Smooth muscle cell (in vitro differentiated cells): ENCODE measurements around the gene EIF4G3. TPM values are rescaled to one million over a fixed set of nuclear protein-coding genes. Genes with fewer than 3 reads are reported as not detected.

Experiments used
- DNase-seq: peaks from one replicate; lab custom pipeline; 2025; ENCODE audit not compliant: unreplicated experiment; lab: John Stamatoyannopoulos, UW
- H2AFZ ChIP-seq: fragments of 200-600 bp; sonication (generic); 2 replicates; pipeline ENCODE4 v1.6.0; 2016; ENCODE audit warnings: antibody characterized with exemption, low read depth, mild to moderate bottlenecking
- H3F3A ChIP-seq: fragments of 200-600 bp; sonication (generic); 2 replicates; pipeline ENCODE4 v1.6.0; 2017; ENCODE audit warnings: antibody characterized with exemption, low read depth
- H3K27ac ChIP-seq: fragments of 200-600 bp; sonication (generic); 2 replicates; pipeline ENCODE4 v1.5.1; 2016; ENCODE audit warnings: low read depth, mild to moderate bottlenecking
- H3K27me3 ChIP-seq: fragments of 200-600 bp; sonication (generic); 2 replicates; pipeline ENCODE4 v1.6.1; 2016; ENCODE audit warnings: low read depth, mild to moderate bottlenecking
- H3K36me3 ChIP-seq: fragments of 200-600 bp; sonication (generic); 2 replicates; pipeline ENCODE4 v1.5.1; 2016; ENCODE audit warnings: low read depth
- H3K4me1 ChIP-seq: fragments of 200-600 bp; sonication (generic); 2 replicates; pipeline ENCODE4 v1.5.1; 2016; ENCODE audit warnings: low read depth
- H3K4me2 ChIP-seq: fragments of 200-600 bp; sonication (generic); 2 replicates; pipeline ENCODE4 v1.6.0; 2016; ENCODE audit warnings: mild to moderate bottlenecking
- H3K4me3 ChIP-seq: fragments of 200-600 bp; sonication (generic); 2 replicates; pipeline ENCODE4 v1.5.1; 2016; ENCODE audit warnings: mild to moderate bottlenecking
- H3K79me2 ChIP-seq: fragments of 200-600 bp; sonication (generic); 2 replicates; pipeline ENCODE4 v1.6.0; 2016; ENCODE audit warnings: low read depth, mild to moderate bottlenecking
- H3K9ac ChIP-seq: fragments of 200-600 bp; sonication (generic); 2 replicates; pipeline ENCODE4 v1.6.0; 2016; ENCODE audit warnings: low read depth
- H3K9me3 ChIP-seq: fragments of 200-600 bp; sonication (generic); replicated peaks from 2 replicates; pipeline ENCODE4 v1.5.1; 2016; ENCODE audit warnings: low read depth
- H4K20me1 ChIP-seq: fragments of 200-600 bp; sonication (generic); 2 replicates; pipeline ENCODE4 v1.6.0; 2016; ENCODE audit warnings: low read depth
- WGBS: methylation state at CpG from one replicate; pipeline ENCODE4 v1.1.7; 2016; ENCODE audit warnings: low lambda C conversion rate; 5-methylcytosine and 5-hydroxymethylcytosine counted together
- polyA plus RNA-seq: library from polyadenylated mRNA; unstranded; fragments of >200 nt; fragmentation: Nextera tagmentation; extraction: Ambion mirVana; gene quantifications from 2 replicates; pipeline ENCODE4 v1.2.1, GENCODE V29; 2016
- total RNA-seq: library from RNA; depleted of rRNA; stranded (reverse); fragments of >200 nt; gene quantifications from 2 replicates; pipeline ENCODE4 v1.2.3, GENCODE V29; 2014
- TF ChIP-seq, protein P1 (sequence below): fragments of 200-600 bp; sonication (generic); IDR thresholded peaks from 2 replicates; pipeline ENCODE4 v1.5.1; 2017; ENCODE audit warnings: borderline replicate concordance, mild to moderate bottlenecking, antibody characterized with exemption; ENCODE audit not compliant: insufficient read depth, poor library complexity, severe bottlenecking

EIF4G3 gene
- total and polyA plus RNA-seq, 2 experiments from 2014 or later: 31.5 to 49.5 TPM

DNA sequence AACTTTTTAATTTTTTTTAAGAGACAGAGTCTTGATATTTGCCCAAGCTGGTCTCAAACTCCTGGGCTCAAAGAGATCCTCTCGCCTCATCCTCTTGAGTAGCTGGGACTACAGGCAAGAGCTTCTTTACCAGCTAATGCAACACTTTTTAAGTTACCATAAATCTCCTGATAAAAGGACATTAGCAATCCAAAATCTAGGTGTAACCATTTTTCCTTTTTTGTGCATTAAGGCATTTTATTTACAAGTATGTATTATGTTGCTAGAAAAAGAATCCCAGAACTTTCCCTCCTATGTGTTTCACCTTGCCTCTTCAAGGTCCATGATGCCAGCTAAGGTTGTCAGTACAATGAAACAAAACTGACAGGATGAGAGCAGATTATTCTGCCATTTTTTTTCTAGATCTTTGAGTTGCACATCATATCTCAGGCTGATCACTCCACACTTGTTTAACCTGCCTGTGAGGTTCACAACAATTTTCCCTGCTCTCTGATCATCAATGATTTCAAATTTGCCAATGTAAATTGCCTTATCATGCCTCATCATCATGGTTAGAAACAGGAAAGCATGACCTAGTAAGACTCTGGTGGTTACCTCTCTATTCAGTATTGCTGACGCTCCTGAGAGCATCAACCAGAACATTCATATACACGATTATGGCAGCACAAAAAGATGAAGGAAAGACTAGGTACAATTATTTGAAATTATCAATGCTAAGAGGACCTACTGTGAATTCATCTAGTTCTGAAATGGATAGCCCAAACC lies 173.2 kb downstream of the EIF4G3 start:
- TF ChIP-seq, protein P1, sequence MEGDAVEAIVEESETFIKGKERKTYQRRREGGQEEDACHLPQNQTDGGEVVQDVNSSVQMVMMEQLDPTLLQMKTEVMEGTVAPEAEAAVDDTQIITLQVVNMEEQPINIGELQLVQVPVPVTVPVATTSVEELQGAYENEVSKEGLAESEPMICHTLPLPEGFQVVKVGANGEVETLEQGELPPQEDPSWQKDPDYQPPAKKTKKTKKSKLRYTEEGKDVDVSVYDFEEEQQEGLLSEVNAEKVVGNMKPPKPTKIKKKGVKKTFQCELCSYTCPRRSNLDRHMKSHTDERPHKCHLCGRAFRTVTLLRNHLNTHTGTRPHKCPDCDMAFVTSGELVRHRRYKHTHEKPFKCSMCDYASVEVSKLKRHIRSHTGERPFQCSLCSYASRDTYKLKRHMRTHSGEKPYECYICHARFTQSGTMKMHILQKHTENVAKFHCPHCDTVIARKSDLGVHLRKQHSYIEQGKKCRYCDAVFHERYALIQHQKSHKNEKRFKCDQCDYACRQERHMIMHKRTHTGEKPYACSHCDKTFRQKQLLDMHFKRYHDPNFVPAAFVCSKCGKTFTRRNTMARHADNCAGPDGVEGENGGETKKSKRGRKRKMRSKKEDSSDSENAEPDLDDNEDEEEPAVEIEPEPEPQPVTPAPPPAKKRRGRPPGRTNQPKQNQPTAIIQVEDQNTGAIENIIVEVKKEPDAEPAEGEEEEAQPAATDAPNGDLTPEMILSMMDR: no peak
- H3K9me3 ChIP-seq: no peaks in the 10 kb centered on the region
- H3K4me2 ChIP-seq: no peak overlapping the region
- H3F3A ChIP-seq: no peaks in the 10 kb centered on the region
- 95% methylated on average over 3 of the region's 3 CpGs for WGBS
- no peaks in the 10 kb centered on the region for H3K27me3 ChIP-seq
- H4K20me1 ChIP-seq: peaks cover 58% of the 10 kb centered on the region
- H3K27ac ChIP-seq: no peak overlapping the region
- DNase-seq: no peak
- H3K4me3 ChIP-seq: no peak overlapping the region
- peaks cover 29% of the 10 kb centered on the region for H3K79me2 ChIP-seq
- no peaks in the 10 kb centered on the region for H3K4me1 ChIP-seq
- no peak overlapping the region for H2AFZ ChIP-seq
- no peaks in the 10 kb centered on the region for H3K36me3 ChIP-seq
- H3K9ac ChIP-seq: no peak overlapping the region

DNA sequence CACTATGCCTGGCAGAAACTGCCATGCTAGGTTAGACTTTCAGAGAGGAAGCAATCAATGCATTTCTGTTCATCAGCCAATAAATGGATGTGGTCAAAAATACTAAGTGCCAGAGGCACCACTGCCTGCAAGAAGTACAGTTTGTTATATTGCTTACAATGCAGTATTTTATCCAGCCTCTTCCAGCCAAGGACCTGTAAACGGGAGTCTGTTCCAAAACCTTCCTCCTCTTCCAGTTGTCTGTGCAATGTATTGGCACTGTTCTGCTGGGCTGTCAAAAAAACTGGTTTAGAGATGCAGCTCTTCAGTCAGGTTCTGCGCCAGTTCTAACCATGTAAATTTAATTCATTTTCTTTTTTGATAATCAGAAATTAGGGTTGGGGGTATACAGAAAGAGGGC lies 175.7 kb downstream of the EIF4G3 start:
- H4K20me1 ChIP-seq: peaks cover 40% of the 10 kb centered on the region
- no peaks in the 10 kb centered on the region for H3K36me3 ChIP-seq
- WGBS: 80% methylated on average over 2 of the region's 2 CpGs
- TF ChIP-seq, protein P1: no peak
- no peaks in the 10 kb centered on the region for H3K4me1 ChIP-seq
- H3K27ac ChIP-seq: no peak overlapping the region
- H3K27me3 ChIP-seq: no peaks in the 10 kb centered on the region
- H2AFZ ChIP-seq: no peak overlapping the region
- no peak overlapping the region for H3K9ac ChIP-seq
- no peaks in the 10 kb centered on the region for H3F3A ChIP-seq
- no peak overlapping the region for H3K4me2 ChIP-seq
- peaks cover 17% of the 10 kb centered on the region for H3K79me2 ChIP-seq
- H3K4me3 ChIP-seq: no peak overlapping the region
- H3K9me3 ChIP-seq: no peaks in the 10 kb centered on the region
- DNase-seq: no peak

DNA sequence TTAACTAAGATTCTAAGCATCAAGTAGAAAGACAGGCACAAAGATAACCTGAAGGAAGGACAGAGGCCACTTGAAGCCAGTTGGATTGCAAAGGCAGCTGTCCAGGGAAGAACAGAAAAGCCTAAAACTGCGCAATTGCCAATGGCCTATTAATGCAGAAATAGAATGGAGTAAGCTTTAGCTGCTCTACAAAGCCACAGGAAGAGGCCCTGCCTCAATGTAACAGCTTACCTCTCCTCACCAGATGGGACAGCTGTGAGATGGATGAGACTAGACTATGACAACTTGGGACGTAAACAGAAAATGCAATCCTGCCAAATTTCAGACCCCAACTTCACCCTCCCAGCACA lies 176.5 kb downstream of the EIF4G3 start:
- H3K4me3 ChIP-seq: no peak overlapping the region
- H3K9ac ChIP-seq: no peak overlapping the region
- no peaks in the 10 kb centered on the region for H3K9me3 ChIP-seq
- no peaks in the 10 kb centered on the region for H3K27me3 ChIP-seq
- no peaks in the 10 kb centered on the region for H3K4me1 ChIP-seq
- no peak overlapping the region for H3K4me2 ChIP-seq
- H2AFZ ChIP-seq: no peak overlapping the region
- H3K79me2 ChIP-seq: peaks cover 9% of the 10 kb centered on the region
- H3F3A ChIP-seq: no peaks in the 10 kb centered on the region
- peaks cover 32% of the 10 kb centered on the region for H4K20me1 ChIP-seq
- DNase-seq: no peak
- no peak overlapping the region for H3K27ac ChIP-seq
- TF ChIP-seq, protein P1: no peak
- no peaks in the 10 kb centered on the region for H3K36me3 ChIP-seq
- WGBS: 93% methylated on average over 2 of the region's 2 CpGs
